Sigmoid colon (tissue), 7 donors: ENCODE results near the gene LDLRAD1. TPM values are rescaled to one million over a fixed set of nuclear protein-coding genes. Genes with fewer than 3 reads are reported as not detected.
"Not testable (repeated sequence)": the region's sequence is repeated elsewhere in the genome, so short reads cannot be mapped to it uniquely, and the experiment has no call there.

ENCODE experiments used
- DNase-seq: peaks from one replicate; pipeline ENCODE4 v3.0.0-alpha.2; 2019
- H3K27ac ChIP-seq, 4 donors: fragments of 200-600 bp; sonication (generic); one replicate each; pipeline ENCODE4 v1.5.1; 2016 to 2019; ENCODE audit warnings: mild to moderate bottlenecking in 1 of 4
- H3K27me3 ChIP-seq, 3 donors: fragments of 200-600 bp; sonication (generic); one replicate each; pipeline ENCODE4 v1.5.1; 2019; ENCODE audit warnings: mild to moderate bottlenecking in 1 of 3
- H3K36me3 ChIP-seq, 4 donors: fragments of 200-600 bp; sonication (generic); one replicate each; pipeline ENCODE4 v1.5.1; 2016 to 2019
- H3K4me1 ChIP-seq, 4 donors: fragments of 200-600 bp; sonication (generic); one replicate each; pipeline ENCODE4 v1.5.1; 2017 to 2019
- H3K4me3 ChIP-seq, 4 donors: fragments of 200-600 bp; sonication (generic); one replicate each; pipeline ENCODE4 v1.5.1; 2017 to 2019; ENCODE audit warnings: mild to moderate bottlenecking in 2 of 4, moderate library complexity in 1 of 4
- H3K9me3 ChIP-seq, 4 donors: fragments of 200-600 bp in 3 of 4; sonication (generic) in 3 of 4; one replicate each; pipeline versions ENCODE4 v1.5.1 to v1.6.1; 2013 to 2019
- CTCF ChIP-seq, 4 experiments: fragments of 450-650 bp in 3 of 4; fragments of 200-600 bp in 1 of 4; IDR thresholded peaks; one replicate each; pipeline ENCODE4 v1.5.1; 2016 to 2019; ENCODE audit warnings: antibody characterized with exemption in 4 of 4, mild to moderate bottlenecking in 3 of 4, moderate library complexity in 2 of 4
- EP300 ChIP-seq, 4 donors: sonication (generic); formaldehyde crosslinking; IDR thresholded peaks; one replicate each; pipeline ENCODE4 v1.6.1; 2017; ENCODE audit warnings: antibody characterized with exemption in 4 of 4
- POLR2A ChIP-seq, 2 donors: fragments of 450-650 bp; IDR thresholded peaks; one replicate each; pipeline ENCODE4 v1.6.1; 2016; ENCODE audit warnings: antibody characterized with exemption in 2 of 2, mild to moderate bottlenecking in 2 of 2, moderate library complexity in 2 of 2
- POLR2AphosphoS5 ChIP-seq, 4 donors: sonication (generic); formaldehyde crosslinking; IDR thresholded peaks; one replicate each; pipeline ENCODE4 v1.6.1; 2017; ENCODE audit warnings: antibody characterized with exemption in 4 of 4
- WGBS, 2 donors: extraction: QIAGEN DNeasy Blood & Tissue Kit; methylation state at CpG; one replicate each; pipeline ENCODE4 v1.1.7; 2013; 5-methylcytosine and 5-hydroxymethylcytosine counted together
- intact Hi-C: fragments of 100-400 bp; cut with DNase I; formaldehyde crosslinking; loops from one replicate; pipeline ENCODE4 v1.15.1; 2023
- polyA plus RNA-seq, 3 donors: library from polyadenylated mRNA; stranded (reverse); fragments of 200-250 nt; gene quantifications; one replicate each; pipeline ENCODE4 v1.2.3, GENCODE V29; 2013
- total RNA-seq, 4 donors: library from RNA; depleted of rRNA; stranded (reverse); fragments of >200 nt; gene quantifications; one replicate each; pipeline ENCODE4 v1.1.0, GENCODE V29; 2016
- donor health status: healthy with polysubstance abuse.
- donor health status: Bipolar disorder and iron deficiency.
- donor health status: healthy.

The LDLRAD1 gene
- total and polyA plus RNA-seq, 7 donors, result not detected

- H3K4me1 ChIP-seq, result no peaks in the 10 kb centered on the region
- H3K9me3 ChIP-seq, result no peaks in the 10 kb centered on the region
- DNase-seq, result no peak
- no peak overlapping the region for H3K4me3 ChIP-seq
- intact Hi-C loops, result no loop called here
- H3K36me3 ChIP-seq, result peaks cover 0 to 12% (median 2%) of the 10 kb centered on the region in 4 donors
- peak overlapping the region in 1 of 4 donors; percentile 29 for H3K27ac ChIP-seq
- TF ChIP-seq POLR2AphosphoS5 (IDR thresholded peaks at IDR 0.05) (no peak), POLR2A (IDR thresholded peaks at IDR 0.05) (no peak), CTCF (IDR thresholded peaks at IDR 0.05) (no peak), EP300 (IDR thresholded peaks at IDR 0.05) (no peak)
- no peaks in the 10 kb centered on the region for H3K27me3 ChIP-seq
- 96 to 97% methylated on average over 7 of the region's 7 CpGs for WGBS, 2 donors
Observed at GRCh38 chr1:53975861-53976260, 42.1 kb downstream of the LDLRAD1 start.

GRCh38 chr1:53971718-53972117 is 46.3 kb downstream of the LDLRAD1 start:
- 61 to 78% methylated on average over 2 of the region's 2 CpGs for WGBS, 2 donors
- Histone ChIP-seq H3K27me3 (no peaks in the 10 kb centered on the region), H3K4me3 (no peak overlapping the region), H3K4me1 (no peaks in the 10 kb centered on the region), H3K27ac (peak overlapping the region in 1 of 4 donors; percentile 43), H3K9me3 (no peaks in the 10 kb centered on the region), H3K36me3 (peaks cover 7 to 53% (median 23%) of the 10 kb centered on the region in 4 donors)
- intact Hi-C loops, result no loop called here
- no peak for DNase-seq
- no peak for TF ChIP-seq POLR2AphosphoS5 (IDR thresholded peaks at IDR 0.05)
- no peak for TF ChIP-seq EP300 (IDR thresholded peaks at IDR 0.05)
- TF ChIP-seq POLR2A (IDR thresholded peaks at IDR 0.05), result no peak
- TF ChIP-seq CTCF (IDR thresholded peaks at IDR 0.05), result no peak

- H3K4me3 ChIP-seq, H3K9me3 ChIP-seq, DNase-seq, H3K27me3 ChIP-seq, H3K4me1 ChIP-seq, intact Hi-C loops, H3K27ac ChIP-seq: not testable (repeated sequence)
- H3K36me3 ChIP-seq, result peaks cover 9 to 73% (median 24%) of the 10 kb centered on the region in 4 donors
- 89 to 94% methylated on average over 2 of the region's 2 CpGs for WGBS, 2 donors
Observed at GRCh38 chr1:53969323-53969722, 48.7 kb downstream of the LDLRAD1 start.

- H3K36me3 ChIP-seq, result peaks cover 11 to 80% (median 30%) of the 10 kb centered on the region in 4 donors
- 17 to 67% methylated on average over 2 of the region's 2 CpGs for WGBS, 2 donors
- H3K4me1 ChIP-seq, result no peaks in the 10 kb centered on the region
- no peaks in the 10 kb centered on the region for H3K27me3 ChIP-seq
- DNase-seq, result no peak
- intact Hi-C loops, result no loop called here
- no peak for TF ChIP-seq CTCF (IDR thresholded peaks at IDR 0.05)
- TF ChIP-seq POLR2A (IDR thresholded peaks at IDR 0.05), result no peak
- no peaks in the 10 kb centered on the region for H3K9me3 ChIP-seq
- no peak overlapping the region for H3K4me3 ChIP-seq
- no peak overlapping the region for H3K27ac ChIP-seq
Observed at GRCh38 chr1:53968125-53968513, 49.9 kb downstream of the LDLRAD1 start.

- TF ChIP-seq POLR2AphosphoS5 (IDR thresholded peaks at IDR 0.05), result no peak
- TF ChIP-seq CTCF (IDR thresholded peaks at IDR 0.05), result no peak
- no peak for TF ChIP-seq EP300 (IDR thresholded peaks at IDR 0.05)
- TF ChIP-seq POLR2A (IDR thresholded peaks at IDR 0.05), result no peak
- no peak for DNase-seq
- Histone ChIP-seq H3K4me1 (no peaks in the 10 kb centered on the region), H3K9me3 (no peaks in the 10 kb centered on the region), H3K36me3 (peaks cover 14 to 86% (median 35%) of the 10 kb centered on the region in 4 donors), H3K27me3 (no peaks in the 10 kb centered on the region), H3K27ac (no peak overlapping the region), H3K4me3 (no peak overlapping the region)
- WGBS, 2 donors, result 91 to 94% methylated on average over 7 of the region's 7 CpGs
- intact Hi-C loops, result no loop called here
Observed at GRCh38 chr1:53967409-53968124, 50.4 kb downstream of the LDLRAD1 start.
